Naive B cell (primary cell): Measurements from ENCODE around the gene TFR2. TPM values are rescaled to one million over a fixed set of nuclear protein-coding genes. Genes with fewer than 3 reads are reported as not detected.

ENCODE experiments used
- ATAC-seq, 2 donors: fragments of 150-1000 bp; cut with Tn5 transposase; 2 replicates each; pipeline ENCODE4 v1.10.0; 2021; ENCODE audit warnings: low read depth in 2 of 2, mild to moderate bottlenecking in 2 of 2, moderate library complexity in 2 of 2
- DNase-seq: peaks from one replicate; pipeline ENCODE4 v3.0.0; 2022
- H3K27ac Mint-ChIP-seq, 6 donors: one replicate each; pipeline ENCODE4 v1.8.0; 2020 to 2022; ENCODE audit warnings: mild to moderate bottlenecking in 6 of 6, mixed read lengths in 6 of 6, moderate library complexity in 5 of 6, inconsistent platforms in 2 of 6
- H3K27me3 Mint-ChIP-seq, 3 donors: one replicate each; pipeline ENCODE4 v1.8.0; 2021 to 2022; ENCODE audit warnings: mixed read lengths in 3 of 3, mild to moderate bottlenecking in 1 of 3
- H3K36me3 Mint-ChIP-seq, 2 donors: one replicate each; pipeline ENCODE4 v1.8.0; 2020 to 2022; ENCODE audit warnings: mixed read lengths in 2 of 2, inconsistent platforms in 1 of 2, mild to moderate bottlenecking in 1 of 2
- H3K4me1 Mint-ChIP-seq, 3 donors: one replicate each; pipeline ENCODE4 v1.8.0; 2020 to 2022; ENCODE audit warnings: mixed read lengths in 3 of 3, inconsistent platforms in 1 of 3, mild to moderate bottlenecking in 1 of 3, moderate library complexity in 1 of 3
- H3K4me3 Mint-ChIP-seq, 8 donors: one replicate each; pipeline ENCODE4 v1.8.0; 2020 to 2022; ENCODE audit warnings: mild to moderate bottlenecking in 8 of 8, mixed read lengths in 8 of 8, moderate library complexity in 8 of 8, inconsistent platforms in 2 of 8
- H3K9me3 Mint-ChIP-seq, 7 donors: one replicate each; pipeline ENCODE4 v1.8.0; 2020 to 2022; ENCODE audit warnings: mixed read lengths in 7 of 7, mild to moderate bottlenecking in 5 of 7, inconsistent platforms in 2 of 7, moderate library complexity in 1 of 7
- polyA plus RNA-seq, 6 donors: library from polyadenylated mRNA; unstranded; fragments of 300-500 nt; fragmentation: Illumina TruSeq; gene quantifications; one replicate each; pipeline ENCODE4 v1.2.3, GENCODE V29; 2021; ENCODE audit warnings: low read depth in 6 of 6

The TFR2 gene
- polyA plus RNA-seq, 6 donors from 2014 or later: 0.58 to 1.3 (median 0.65) TPM; not detected in 2

GRCh38 chr7:100571829-100572116 is 69.6 kb downstream of the TFR2 start:
- Mint-ChIP-seq H3K4me1 (peaks cover 26 to 50% (median 40%) of the 10 kb centered on the region in 3 donors), H3K36me3 (peaks cover 0 to 19% of the 10 kb centered on the region in 2 donors), H3K27ac (peak overlapping the region in 1 of 6 donors; percentile 87), H3K27me3 (no peaks in the 10 kb centered on the region), H3K4me3 (peak overlapping the region in 2 of 8 donors; percentile 15 to 42), H3K9me3 (no peaks in the 10 kb centered on the region)
- no peak for ATAC-seq
- no peak for DNase-seq

DNA sequence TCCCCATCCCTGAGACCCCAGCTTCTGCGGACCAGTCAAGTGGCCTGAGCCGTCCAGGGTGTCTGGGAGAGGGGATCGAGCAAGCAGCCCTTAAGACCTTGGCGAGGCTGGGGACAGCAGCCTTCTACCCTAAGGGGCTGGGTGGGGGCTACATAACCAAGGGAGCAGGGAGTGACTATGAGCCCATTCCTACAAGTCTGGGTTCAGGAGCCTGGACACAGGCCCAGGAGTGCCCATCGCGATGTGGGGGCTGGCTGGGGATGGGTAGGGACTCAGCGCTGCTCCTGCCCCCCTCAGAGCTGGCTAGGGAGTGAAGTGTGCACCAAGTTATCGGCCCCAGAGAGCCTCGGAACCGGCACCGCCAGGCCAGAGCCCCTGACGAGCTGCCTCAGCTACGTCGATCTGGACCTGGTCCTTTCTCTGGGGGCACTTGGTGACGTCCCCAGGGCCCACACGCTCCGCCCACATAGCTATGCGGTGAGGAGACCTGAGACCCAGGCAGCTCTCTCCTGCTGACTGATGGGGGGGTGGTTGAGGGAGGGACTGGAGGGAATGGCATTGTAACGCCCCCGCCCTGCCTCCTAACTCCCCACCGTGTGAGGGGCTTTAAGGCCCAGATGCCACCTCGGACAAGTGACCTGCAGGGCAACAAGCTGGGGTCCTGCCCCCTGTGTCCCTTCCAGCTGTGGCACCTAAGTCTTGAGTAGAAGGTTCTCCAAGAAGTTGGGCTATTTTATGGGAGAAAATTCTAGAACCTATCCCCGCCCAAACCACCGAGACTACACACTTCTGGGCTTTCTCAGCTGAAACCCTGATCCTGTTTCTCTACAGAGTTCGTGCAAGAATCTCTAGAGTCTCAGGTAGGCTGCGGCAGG is 70.2 kb downstream of the TFR2 start:
- Mint-ChIP-seq H3K9me3 (no peaks in the 10 kb centered on the region), H3K36me3 (peaks cover 0 to 13% of the 10 kb centered on the region in 2 donors), H3K27ac (peak overlapping the region in 1 of 6 donors; percentile 44), H3K4me1 (peaks cover 26 to 52% (median 40%) of the 10 kb centered on the region in 3 donors), H3K27me3 (no peaks in the 10 kb centered on the region), H3K4me3 (peak overlapping the region in 6 of 8 donors; percentile 30 to 58 (median 46))
- no peak for ATAC-seq
- no peak for DNase-seq

Other genes starting within 250 kb of the TFR2 start
- 10 to 100 TPM in 5 of 6 donors, 1 to 10 TPM in 1; 9.4 to 24.9 (median 13.3) TPM for gene ZCWPW1, start 212.8 kb downstream of the TFR2 start, polyA plus RNA-seq
- gene MEPCE, start 211.7 kb downstream of the TFR2 start, polyA plus RNA-seq: 10 to 100 TPM; 10.9 to 24.6 (median 19.5) TPM
- gene PPP1R35, start 205.1 kb downstream of the TFR2 start, polyA plus RNA-seq: 10 to 100 TPM; 21.8 to 46.8 (median 27.5) TPM
- gene SPACDR, start 177.3 kb downstream of the TFR2 start, polyA plus RNA-seq: under 1 TPM in 1 of 6 donors, not detected in 5; 0.45 TPM
- gene TSC22D4, start 162.3 kb downstream of the TFR2 start, polyA plus RNA-seq: 10 to 100 TPM; 17.5 to 23.6 (median 20.7) TPM
- gene NYAP1, start 157.6 kb downstream of the TFR2 start, polyA plus RNA-seq: not detected
- gene AGFG2, start 102.3 kb downstream of the TFR2 start, polyA plus RNA-seq: 1 to 10 TPM in 5 of 6 donors, not detected in 1; 3.1 to 5.9 (median 4.1) TPM
- not detected for gene SAP25, start 67.7 kb downstream of the TFR2 start, polyA plus RNA-seq
- gene LRCH4, start 55.4 kb downstream of the TFR2 start, polyA plus RNA-seq: 100 to 1,000 TPM in 4 of 6 donors, 10 to 100 TPM in 2; 81.4 to 172 (median 106) TPM
- gene FBXO24, start 55.2 kb downstream of the TFR2 start, polyA plus RNA-seq: 1 to 10 TPM in 2 of 6 donors, under 1 TPM in 3, not detected in 1; 0.13 to 1.7 (median 0.89) TPM
- 1 to 10 TPM in 1 of 6 donors, under 1 TPM in 4, not detected in 1; 0.23 to 1.1 (median 0.86) TPM for gene PCOLCE, start 39.2 kb downstream of the TFR2 start, polyA plus RNA-seq
- gene MOSPD3, start 29.0 kb downstream of the TFR2 start, polyA plus RNA-seq: 10 to 100 TPM in 5 of 6 donors, 1 to 10 TPM in 1; 7.7 to 18.2 (median 13.1) TPM
- gene ACTL6B, start 14.9 kb upstream of the TFR2 start, polyA plus RNA-seq: not detected
- 10 to 100 TPM; 46.2 to 65.4 (median 56.2) TPM for gene GNB2, start 32.2 kb upstream of the TFR2 start, polyA plus RNA-seq
- gene GIGYF1, start 52.7 kb upstream of the TFR2 start, polyA plus RNA-seq: 1 to 10 TPM in 4 of 6 donors, under 1 TPM in 2; 0.69 to 2.9 (median 1.2) TPM
- 10 to 100 TPM; 25.3 to 41.0 (median 34.6) TPM for gene POP7, start 64.6 kb upstream of the TFR2 start, polyA plus RNA-seq
- not detected for gene EPO, start 78.9 kb upstream of the TFR2 start, polyA plus RNA-seq
- not detected for gene ZAN, start 92.0 kb upstream of the TFR2 start, polyA plus RNA-seq
- under 1 TPM in 4 of 6 donors, not detected in 2; 0.19 to 0.69 (median 0.47) TPM for gene EPHB4, start 186.0 kb upstream of the TFR2 start, polyA plus RNA-seq
- 10 to 100 TPM in 4 of 6 donors, 1 to 10 TPM in 2; 7.8 to 13.1 (median 11.5) TPM for gene SLC12A9, start 211.2 kb upstream of the TFR2 start, polyA plus RNA-seq
- gene TRIP6, start 225.8 kb upstream of the TFR2 start, polyA plus RNA-seq: 1 to 10 TPM; 2.1 to 5.7 (median 3.4) TPM
- gene SRRT, start 233.6 kb upstream of the TFR2 start, polyA plus RNA-seq: 10 to 100 TPM; 17.5 to 79.0 (median 46.0) TPM
- 1 to 10 TPM in 3 of 6 donors, under 1 TPM in 2, not detected in 1; 0.34 to 2.5 (median 1.7) TPM for gene UFSP1, start 248.2 kb upstream of the TFR2 start, polyA plus RNA-seq